Transverse colon (tissue), 3 donors: ENCODE results near the gene FAM204A.

ENCODE experiments used
- CTCF ChIP-seq, 5 experiments: fragments of 200-600 bp in 3 of 5; fragments of 450-650 bp in 2 of 5; sonication (generic) in 3 of 5; IDR thresholded peaks; 1 replicate in 2 of 5; 2 replicates in 3 of 5; pipeline ENCODE4 v1.5.1; 2016 to 2017; ENCODE audit warnings: antibody characterized with exemption in 5 of 5, inconsistent platforms in 3 of 5, mild to moderate bottlenecking in 2 of 5, moderate library complexity in 1 of 5
- EP300 ChIP-seq: sonication (generic); formaldehyde crosslinking; IDR thresholded peaks from one replicate; pipeline ENCODE4 v1.6.1; 2017; ENCODE audit warnings: antibody characterized with exemption, low read depth
- POLR2A ChIP-seq: fragments of 450-650 bp; IDR thresholded peaks from one replicate; pipeline ENCODE4 v1.6.1; 2016; ENCODE audit warnings: antibody characterized with exemption, mild to moderate bottlenecking, moderate library complexity

- TF ChIP-seq CTCF (IDR thresholded peaks at IDR 0.05) (no peak), POLR2A (no peak), EP300 (no peak)
These were observed 86.8 kb downstream of the FAM204A start for GRCh38 chr10:118255355-118255754.
